ENCODE data around the gene SIRPG. TPM values are rescaled to one million over a fixed set of nuclear protein-coding genes. Genes with fewer than 3 reads are reported as not detected.

Gene SIRPG
- total RNA-seq, 2 donors from 2014 or later, result not detected

- H3K36me3 Mint-ChIP-seq (ENCODE audit: low read depth), result no peaks in the 10 kb centered on the region
- H3K9me3 ChIP-seq (ENCODE audit: control insufficient read depth, low read length), result no peaks in the 10 kb centered on the region
- H3K4me3 Mint-ChIP-seq, result no peak overlapping the region
- no peaks in the 10 kb centered on the region for H3K27me3 ChIP-seq (ENCODE audit: control insufficient read depth, insufficient read depth, low read length, poor library complexity, severe bottlenecking)
- no peak overlapping the region for H3K27ac Mint-ChIP-seq
- 72 to 75% methylated on average over 8 to 9 of the region's 9 CpGs for WGBS, 2 experiments (ENCODE audit: insufficient coverage in 1 of 2, insufficient read length in 1 of 2)
- H3K4me1 Mint-ChIP-seq, result peaks cover 3% of the 10 kb centered on the region
- H3K27ac ChIP-seq (ENCODE audit: low read depth, low read length), result no peak overlapping the region
- no peaks in the 10 kb centered on the region for H3K36me3 ChIP-seq (ENCODE audit: control insufficient read depth, insufficient read depth, low read length)
- no peak overlapping the region for H3K4me3 ChIP-seq (ENCODE audit: low read length)
- TF ChIP-seq, protein P1, sequence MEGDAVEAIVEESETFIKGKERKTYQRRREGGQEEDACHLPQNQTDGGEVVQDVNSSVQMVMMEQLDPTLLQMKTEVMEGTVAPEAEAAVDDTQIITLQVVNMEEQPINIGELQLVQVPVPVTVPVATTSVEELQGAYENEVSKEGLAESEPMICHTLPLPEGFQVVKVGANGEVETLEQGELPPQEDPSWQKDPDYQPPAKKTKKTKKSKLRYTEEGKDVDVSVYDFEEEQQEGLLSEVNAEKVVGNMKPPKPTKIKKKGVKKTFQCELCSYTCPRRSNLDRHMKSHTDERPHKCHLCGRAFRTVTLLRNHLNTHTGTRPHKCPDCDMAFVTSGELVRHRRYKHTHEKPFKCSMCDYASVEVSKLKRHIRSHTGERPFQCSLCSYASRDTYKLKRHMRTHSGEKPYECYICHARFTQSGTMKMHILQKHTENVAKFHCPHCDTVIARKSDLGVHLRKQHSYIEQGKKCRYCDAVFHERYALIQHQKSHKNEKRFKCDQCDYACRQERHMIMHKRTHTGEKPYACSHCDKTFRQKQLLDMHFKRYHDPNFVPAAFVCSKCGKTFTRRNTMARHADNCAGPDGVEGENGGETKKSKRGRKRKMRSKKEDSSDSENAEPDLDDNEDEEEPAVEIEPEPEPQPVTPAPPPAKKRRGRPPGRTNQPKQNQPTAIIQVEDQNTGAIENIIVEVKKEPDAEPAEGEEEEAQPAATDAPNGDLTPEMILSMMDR (conservative IDR thresholded peaks at IDR 0.05), result no peak
- H3K9me3 Mint-ChIP-seq, result peaks cover 5% of the 10 kb centered on the region
- H3K4me1 ChIP-seq (ENCODE audit: control insufficient read depth, insufficient read depth, low read length), result no peaks in the 10 kb centered on the region
- H3K9ac ChIP-seq (ENCODE audit: extremely low read depth, low read length, poor library complexity, severe bottlenecking), result no peak overlapping the region
- no peak for DNase-seq
- H3K27me3 Mint-ChIP-seq (ENCODE audit: insufficient read depth), result peaks cover 3% of the 10 kb centered on the region
Observed at GRCh38 chr20:1631309-1632151, 26.0 kb downstream of the SIRPG start.

GRCh38 chr20:1630186-1630585 is 27.4 kb downstream of the SIRPG start:
- Histone ChIP-seq H3K9me3 (ENCODE audit: control insufficient read depth, low read length) (no peaks in the 10 kb centered on the region), H3K27me3 (ENCODE audit: control insufficient read depth, insufficient read depth, low read length, poor library complexity, severe bottlenecking) (no peaks in the 10 kb centered on the region), H3K9ac (ENCODE audit: extremely low read depth, low read length, poor library complexity, severe bottlenecking) (no peak overlapping the region), H3K4me3 (ENCODE audit: low read length) (no peak overlapping the region), H3K4me1 (ENCODE audit: control insufficient read depth, insufficient read depth, low read length) (no peaks in the 10 kb centered on the region), H3K27ac (ENCODE audit: low read depth, low read length) (no peak overlapping the region), H3K36me3 (ENCODE audit: control insufficient read depth, insufficient read depth, low read length) (no peaks in the 10 kb centered on the region)
- Mint-ChIP-seq H3K36me3 (ENCODE audit: low read depth) (no peaks in the 10 kb centered on the region), H3K4me3 (no peak overlapping the region), H3K27ac (no peak overlapping the region), H3K9me3 (peaks cover 5% of the 10 kb centered on the region), H3K27me3 (ENCODE audit: insufficient read depth) (peaks cover 3% of the 10 kb centered on the region), H3K4me1 (no peaks in the 10 kb centered on the region)
- no peak for DNase-seq
- 91 to 96% methylated on average over 4 to 5 of the region's 5 CpGs for WGBS, 2 experiments (ENCODE audit: insufficient coverage in 1 of 2, insufficient read length in 1 of 2)
- TF ChIP-seq, protein P1 (conservative IDR thresholded peaks at IDR 0.05), result no peak

DNA sequence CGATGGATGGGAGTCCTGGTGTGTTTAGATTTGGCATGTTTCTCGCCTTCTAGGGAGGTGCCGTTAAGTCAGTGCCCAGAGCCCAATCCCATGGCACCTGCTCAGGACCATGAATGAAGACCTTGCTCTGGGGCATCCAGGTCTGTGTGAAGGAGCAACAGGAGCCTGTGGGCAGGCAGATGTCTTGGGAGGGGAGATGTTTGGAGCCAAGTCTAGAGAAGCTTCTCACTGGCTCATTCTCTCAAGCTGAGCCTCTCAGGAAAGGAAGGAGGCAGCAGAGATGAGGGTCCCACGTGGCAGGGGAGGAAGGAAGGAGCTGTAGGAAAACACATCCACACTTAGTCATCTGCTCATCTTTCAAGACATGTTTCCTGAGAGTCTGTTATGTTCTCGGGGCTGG is 28.3 kb downstream of the SIRPG start:
- no peaks in the 10 kb centered on the region for H3K36me3 ChIP-seq (ENCODE audit: control insufficient read depth, insufficient read depth, low read length)
- TF ChIP-seq, protein P1 (conservative IDR thresholded peaks at IDR 0.05), result no peak
- no peaks in the 10 kb centered on the region for H3K4me1 Mint-ChIP-seq
- WGBS, 2 experiments (ENCODE audit: insufficient coverage in 1 of 2, insufficient read length in 1 of 2), result 86 to 88% methylated on average over 4 to 5 of the region's 5 CpGs
- no peak overlapping the region for H3K4me3 Mint-ChIP-seq
- no peak overlapping the region for H3K27ac ChIP-seq (ENCODE audit: low read depth, low read length)
- no peak overlapping the region for H3K9ac ChIP-seq (ENCODE audit: extremely low read depth, low read length, poor library complexity, severe bottlenecking)
- H3K4me1 ChIP-seq (ENCODE audit: control insufficient read depth, insufficient read depth, low read length), result no peaks in the 10 kb centered on the region
- no peaks in the 10 kb centered on the region for H3K9me3 ChIP-seq (ENCODE audit: control insufficient read depth, low read length)
- no peak overlapping the region for H3K27ac Mint-ChIP-seq
- no peak for DNase-seq
- H3K9me3 Mint-ChIP-seq, result peaks cover 4% of the 10 kb centered on the region
- H3K27me3 Mint-ChIP-seq (ENCODE audit: insufficient read depth), result peaks cover 3% of the 10 kb centered on the region
- no peaks in the 10 kb centered on the region for H3K36me3 Mint-ChIP-seq (ENCODE audit: low read depth)
- H3K4me3 ChIP-seq (ENCODE audit: low read length), result no peak overlapping the region
- H3K27me3 ChIP-seq (ENCODE audit: control insufficient read depth, insufficient read depth, low read length, poor library complexity, severe bottlenecking), result no peaks in the 10 kb centered on the region

Measured in endodermal cell (in vitro differentiated cells).